ENCODE measurements around the gene EN1.

GRCh38 chr2:118854507-118855345 is 7.3 kb upstream of the EN1 start:
- TF ChIP-seq CTCF (IDR thresholded peaks at IDR 0.05) (no peak), EP300 (IDR thresholded peaks at IDR 0.05) (no peak), POLR2A (IDR thresholded peaks at IDR 0.05) (no peak), POLR2AphosphoS5 (IDR thresholded peaks at IDR 0.05) (no peak)

Measured in upper lobe of left lung (tissue), 4 donors.